IPS DF 6.9 (cell line): Measurements from ENCODE around the gene DEPDC1B.
"Not testable (repeated sequence)": the region's sequence is repeated elsewhere in the genome, so short reads cannot be mapped to it uniquely, and the experiment has no call there.

Experiments
- DNase-seq: peaks from one replicate; pipeline ENCODE4 v3.0.0-alpha.2; 2013; ENCODE audit warnings: low read depth, low spot score
- H3K27ac ChIP-seq: one replicate; pipeline ENCODE4 v1.5.1; 2013; ENCODE audit warnings: low read length, control low read depth
- H3K27me3 ChIP-seq: 2 replicates; pipeline ENCODE4 v1.6.1; 2013; ENCODE audit warnings: mild to moderate bottlenecking, low read length; ENCODE audit not compliant: control insufficient read depth, insufficient read depth
- H3K36me3 ChIP-seq: 2 replicates; pipeline ENCODE4 v1.6.1; 2013; ENCODE audit warnings: low read length; ENCODE audit not compliant: control insufficient read depth, insufficient read depth
- H3K4me1 ChIP-seq: 2 replicates; pipeline ENCODE4 v1.6.1; 2013; ENCODE audit warnings: low read length; ENCODE audit not compliant: control insufficient read depth, insufficient read depth
- H3K4me3 ChIP-seq: 2 replicates; pipeline ENCODE4 v1.5.1; 2013; ENCODE audit warnings: mild to moderate bottlenecking, low read length
- H3K9me3 ChIP-seq: 2 replicates; pipeline ENCODE4 v1.6.1; 2013; ENCODE audit warnings: low read length, inconsistent platforms; ENCODE audit not compliant: control insufficient read depth, insufficient read depth
- WGBS: extraction: QIAGEN DNeasy Blood & Tissue Kit; methylation state at CpG from one replicate; pipeline ENCODE4 v1.1.7; 2013; ENCODE audit warnings: mixed read lengths, missing lambda C conversion rate; ENCODE audit not compliant: insufficient read length, insufficient coverage; 5-methylcytosine and 5-hydroxymethylcytosine counted together

DEPDC1B gene

GRCh38 chr5:60699609-60700415 lies at the start of gene DEPDC1B:
TSS of gene DEPDC1B (minus strand) at chr5:60700166. CDS start at chr5:60700093, 73 bp downstream.
- Histone ChIP-seq H3K4me1 (no peaks in the 10 kb centered on the region), H3K4me3 (peak within 1 kb of the TSS; percentile 90), H3K9me3 (no peaks in the 10 kb centered on the region), H3K27ac (no peak within 1 kb of the TSS), H3K36me3 (no peaks in the 10 kb centered on the region; the same call in 1 of the 2 replicates), H3K27me3 (no peaks in the 10 kb centered on the region)
- DNase-seq = peak; percentile 61
- no CpG with 5 or more reads among the region's 72 CpGs for WGBS

- H3K27me3 ChIP-seq = no peaks in the 10 kb centered on the region
- no CpG with 5 or more reads among the region's 6 CpGs for WGBS
- H3K4me3 ChIP-seq = no peak overlapping the region
- H3K36me3 ChIP-seq = no peaks in the 10 kb centered on the region
- no peak for DNase-seq
- no peaks in the 10 kb centered on the region for H3K4me1 ChIP-seq
- no peaks in the 10 kb centered on the region for H3K9me3 ChIP-seq
- H3K27ac ChIP-seq = no peak overlapping the region
These were observed 44.7 kb upstream of the DEPDC1B start for GRCh38 chr5:60744682-60745081.

GRCh38 chr5:60743511-60744314 lies 43.7 kb upstream of the DEPDC1B start:
- no peaks in the 10 kb centered on the region for H3K36me3 ChIP-seq
- H3K27ac ChIP-seq = no peak overlapping the region
- no peak for DNase-seq
- H3K4me3 ChIP-seq = no peak overlapping the region
- H3K4me1 ChIP-seq = no peaks in the 10 kb centered on the region
- H3K9me3 ChIP-seq = no peaks in the 10 kb centered on the region
- no peaks in the 10 kb centered on the region for H3K27me3 ChIP-seq
- WGBS = no CpG with 5 or more reads among the region's 40 CpGs

GRCh38 chr5:60740322-60740721 lies 40.4 kb upstream of the DEPDC1B start:
- Histone ChIP-seq H3K4me3 (no peak overlapping the region), H3K27me3 (no peaks in the 10 kb centered on the region), H3K4me1 (no peaks in the 10 kb centered on the region), H3K27ac (no peak overlapping the region), H3K9me3 (no peaks in the 10 kb centered on the region), H3K36me3 (no peaks in the 10 kb centered on the region)
- no CpG with 5 or more reads among the region's 2 CpGs for WGBS
- DNase-seq = no peak

- no peak overlapping the region for H3K27ac ChIP-seq
- no peak overlapping the region for H3K4me3 ChIP-seq
- DNase-seq = no peak
- no peaks in the 10 kb centered on the region for H3K4me1 ChIP-seq
- no peaks in the 10 kb centered on the region for H3K27me3 ChIP-seq
- no CpG with 5 or more reads among the region's 3 CpGs for WGBS
- no peaks in the 10 kb centered on the region for H3K36me3 ChIP-seq
- no peaks in the 10 kb centered on the region for H3K9me3 ChIP-seq
These were observed 39.0 kb upstream of the DEPDC1B start for GRCh38 chr5:60738933-60739332.

GRCh38 chr5:60738461-60738860 lies 38.5 kb upstream of the DEPDC1B start:
- Histone ChIP-seq H3K4me1 (no peaks in the 10 kb centered on the region), H3K9me3 (no peaks in the 10 kb centered on the region), H3K36me3 (no peaks in the 10 kb centered on the region), H3K4me3 (no peak overlapping the region), H3K27me3 (no peaks in the 10 kb centered on the region), H3K27ac (no peak overlapping the region)
- DNase-seq = no peak
- no CpG with 5 or more reads among the region's 4 CpGs for WGBS

- not testable (repeated sequence) for H3K9me3 ChIP-seq, H3K27ac ChIP-seq, H3K27me3 ChIP-seq, DNase-seq, H3K4me1 ChIP-seq, H3K36me3 ChIP-seq, H3K4me3 ChIP-seq
These were observed 30.9 kb upstream of the DEPDC1B start for GRCh38 chr5:60730858-60731257.

GRCh38 chr5:60727033-60727679 lies 27.2 kb upstream of the DEPDC1B start:
- Histone ChIP-seq H3K27ac (no peak overlapping the region), H3K4me1 (no peaks in the 10 kb centered on the region), H3K4me3 (no peak overlapping the region), H3K36me3 (no peaks in the 10 kb centered on the region), H3K9me3 (no peaks in the 10 kb centered on the region), H3K27me3 (no peaks in the 10 kb centered on the region)
- WGBS = no CpG with 5 or more reads among the region's 1 CpG
- no peak for DNase-seq

GRCh38 chr5:60724126-60724525 lies 24.2 kb upstream of the DEPDC1B start:
- Histone ChIP-seq H3K9me3 (no peaks in the 10 kb centered on the region), H3K4me3 (no peak overlapping the region), H3K36me3 (no peaks in the 10 kb centered on the region), H3K27me3 (no peaks in the 10 kb centered on the region), H3K27ac (no peak overlapping the region), H3K4me1 (no peaks in the 10 kb centered on the region)
- no CpG with 5 or more reads among the region's 2 CpGs for WGBS
- no peak for DNase-seq

GRCh38 chr5:60722416-60722815 lies 22.4 kb upstream of the DEPDC1B start:
- H3K4me3 ChIP-seq = no peak overlapping the region
- WGBS = no CpG with 5 or more reads among the region's 6 CpGs
- DNase-seq = no peak

More at GRCh38 chr5:60722416-60722815, 22.4 kb upstream of the DEPDC1B start:
- Histone ChIP-seq H3K4me1 (no peaks in the 10 kb centered on the region), H3K27me3 (no peaks in the 10 kb centered on the region), H3K27ac (no peak overlapping the region), H3K9me3 (no peaks in the 10 kb centered on the region), H3K36me3 (no peaks in the 10 kb centered on the region)
